ENCODE measurements around the gene PILRB.
"Not testable (repeated sequence)": the region's sequence is repeated elsewhere in the genome, so short reads cannot be mapped to it uniquely, and the experiment has no call there.

The PILRB gene

GRCh38 chr7:100378114-100378755 lies 20.3 kb downstream of the PILRB start:
- DNase-seq: no peak

GRCh38 chr7:100380196-100380595 lies 22.3 kb downstream of the PILRB start:
- DNase-seq: no peak

- not testable (repeated sequence) for DNase-seq
Measured at GRCh38 chr7:100381531-100382233, 23.8 kb downstream of the PILRB start.

GRCh38 chr7:100382234-100382853 lies 24.4 kb downstream of the PILRB start:
- DNase-seq: not testable (repeated sequence)

GRCh38 chr7:100384628-100385294 lies 26.8 kb downstream of the PILRB start:
- DNase-seq: no peak

GRCh38 chr7:100386940-100387339 lies 29.0 kb downstream of the PILRB start:
- DNase-seq: no peak

GRCh38 chr7:100387695-100388094 lies 29.8 kb downstream of the PILRB start:
- no peak for DNase-seq

GRCh38 chr7:100389437-100390088 lies 31.6 kb downstream of the PILRB start:
- DNase-seq: no peak

- no peak for DNase-seq
Measured at GRCh38 chr7:100390286-100391009, 32.5 kb downstream of the PILRB start.

- DNase-seq: no peak
Measured at GRCh38 chr7:100393233-100393905, 35.5 kb downstream of the PILRB start.

- no peak for DNase-seq
Measured at GRCh38 chr7:100394077-100394476, 36.2 kb downstream of the PILRB start.

- DNase-seq: no peak
Measured at GRCh38 chr7:100396421-100396982, 38.6 kb downstream of the PILRB start.

- no peak for DNase-seq
Measured at GRCh38 chr7:100397315-100398081, 39.6 kb downstream of the PILRB start.

GRCh38 chr7:100398239-100398638 lies 40.3 kb downstream of the PILRB start:
- no peak for DNase-seq

GRCh38 chr7:100400041-100400440 lies 42.1 kb downstream of the PILRB start:
- DNase-seq: no peak

GRCh38 chr7:100400656-100401055 lies 42.7 kb downstream of the PILRB start:
- no peak for DNase-seq

- no peak for DNase-seq
Measured at GRCh38 chr7:100401811-100402210, 43.9 kb downstream of the PILRB start.

- DNase-seq: no peak
Measured at GRCh38 chr7:100402241-100402640, 44.3 kb downstream of the PILRB start.

- no peak for DNase-seq
Measured at GRCh38 chr7:100406767-100407166, 48.9 kb downstream of the PILRB start.
